Measurements from ENCODE around the gene HHAT. TPM values are rescaled to one million over a fixed set of nuclear protein-coding genes. Genes with fewer than 3 reads are reported as not detected.

The HHAT gene
- total and polyA plus RNA-seq, 2 donors (not counting 3 experiments of a cell fraction or from before 2014, with no cell fraction given) = 2.4 to 4.3 TPM

GRCh38 chr1:210328032-210328745 lies 513 bp upstream of the HHAT start:
- ChIA-PET POLR2A (no interaction called here), CTCF (interaction anchor here (1.0 kb wide), 1 partner anchor 33 kb away, joined by 4 read pairs; no protein-coding TSS in a partner anchor)
- DNase-seq (ENCODE audit: low read depth, low spot score) = no peak
- H3K9me1 ChIP-seq (replicated peaks; ENCODE audit: control insufficient read depth, extremely low read depth, insufficient read depth, low read length) = no peaks in the 10 kb centered on the region
- H3K9ac ChIP-seq (replicated peaks; ENCODE audit: extremely low read depth, insufficient read depth, low read length) = peak overlapping the region; percentile 86
- no peaks in the 10 kb centered on the region for H3K36me3 ChIP-seq (ENCODE audit: control insufficient read depth in 2 of 2, extremely low read depth in 1 of 2, insufficient read depth in 2 of 2, low read length in 2 of 2)
- H3K27ac ChIP-seq (ENCODE audit: insufficient read depth, low read depth, low read length) = no peak overlapping the region
- H3K9me3 ChIP-seq (replicated peaks; ENCODE audit: control insufficient read depth, insufficient read depth, low read length) = no peaks in the 10 kb centered on the region
- TF ChIP-seq FOS (IDR thresholded peaks at IDR 0.05; ENCODE audit: borderline replicate concordance, insufficient read depth, low read length) = no peak
- TF ChIP-seq MAX (IDR thresholded peaks at IDR 0.05; ENCODE audit: insufficient read depth, insufficient read length) = no peak
- TF ChIP-seq CTCF (IDR thresholded peaks at IDR 0.05; ENCODE audit: extremely low read depth in 1 of 2, insufficient read depth in 1 of 2, low read depth in 1 of 2, low read length in 2 of 2) = no peak
- TF ChIP-seq JUN (IDR thresholded peaks at IDR 0.05; ENCODE audit: borderline replicate concordance, insufficient read depth, insufficient read length, low read depth) = no peak
- no peak for TF ChIP-seq POLR2A (IDR thresholded peaks at IDR 0.05; ENCODE audit: low read depth, low read length)
- TF ChIP-seq EZH2 (IDR thresholded peaks at IDR 0.05; ENCODE audit: borderline replicate concordance, low read depth, low read length, severe bottlenecking) = no peak
- no peak for TF ChIP-seq MYC (IDR thresholded peaks at IDR 0.05; ENCODE audit: low read depth, low read length)
- TF ChIP-seq GATA2 (IDR thresholded peaks at IDR 0.05; ENCODE audit: insufficient read depth, insufficient read length, low read depth, low read length) = no peak
- TF ChIP-seq POLR2AphosphoS5 (IDR thresholded peaks at IDR 0.05; ENCODE audit: insufficient read depth, low read depth, low read length) = no peak
- peaks cover 0 to 2% of the 10 kb centered on the region in 2 experiments for H3K27me3 ChIP-seq (ENCODE audit: control insufficient read depth in 2 of 2, insufficient read depth in 2 of 2, low read length in 2 of 2)
- peaks cover 6% of the 10 kb centered on the region for H3K4me1 ChIP-seq (ENCODE audit: control insufficient read depth, extremely low read depth, insufficient read depth, low read length)
- BruUV-seq (replicated peaks) = no TSS peak
- intact Hi-C loops (cut with micrococcal nuclease) (loop anchor here (2.0 kb wide), 2 partner anchors 73 to 95 kb away; partner anchors contain the start of gene SERTAD4), dilution Hi-C loops (cut with MboI; ENCODE audit: extremely low pct_ligation_motif_present, low sequenced_read_pairs) (no loop called here)
- no peaks in the 10 kb centered on the region for H3K79me2 ChIP-seq (ENCODE audit: control insufficient read depth, insufficient read depth, low read length)
- H3K4me3 ChIP-seq (replicated peaks in 1 of 3; ENCODE audit: insufficient read depth in 1 of 3, low read depth in 1 of 3, low read length in 3 of 3) = peak overlapping the region in 2 of 3 experiments; percentile 46 to 82
- H3K4me2 ChIP-seq (ENCODE audit: insufficient read depth, low read length) = peak overlapping the region; percentile 92
- no peak for FAIRE-seq
- H4K20me1 ChIP-seq (replicated peaks; ENCODE audit: control insufficient read depth, extremely low read depth, insufficient read depth, low read length) = no peaks in the 10 kb centered on the region
- peak overlapping the region; percentile 98 for H2AFZ ChIP-seq (ENCODE audit: low read depth, low read length)
